ELR (cell line): ENCODE measurements around the gene MMP2.
A peak's percentile ranks its signal among the peaks of the same experiment; 100 is the strongest.

Source experiments
- DNase-seq: peaks from one replicate; pipeline ENCODE4 v3.0.0-alpha.2; 2015; ENCODE audit warnings: low read depth

Gene MMP2

GRCh38 chr16:55494994-55495421 lies 16.0 kb downstream of the MMP2 start:
- DNase-seq = peak; percentile 83

DNA sequence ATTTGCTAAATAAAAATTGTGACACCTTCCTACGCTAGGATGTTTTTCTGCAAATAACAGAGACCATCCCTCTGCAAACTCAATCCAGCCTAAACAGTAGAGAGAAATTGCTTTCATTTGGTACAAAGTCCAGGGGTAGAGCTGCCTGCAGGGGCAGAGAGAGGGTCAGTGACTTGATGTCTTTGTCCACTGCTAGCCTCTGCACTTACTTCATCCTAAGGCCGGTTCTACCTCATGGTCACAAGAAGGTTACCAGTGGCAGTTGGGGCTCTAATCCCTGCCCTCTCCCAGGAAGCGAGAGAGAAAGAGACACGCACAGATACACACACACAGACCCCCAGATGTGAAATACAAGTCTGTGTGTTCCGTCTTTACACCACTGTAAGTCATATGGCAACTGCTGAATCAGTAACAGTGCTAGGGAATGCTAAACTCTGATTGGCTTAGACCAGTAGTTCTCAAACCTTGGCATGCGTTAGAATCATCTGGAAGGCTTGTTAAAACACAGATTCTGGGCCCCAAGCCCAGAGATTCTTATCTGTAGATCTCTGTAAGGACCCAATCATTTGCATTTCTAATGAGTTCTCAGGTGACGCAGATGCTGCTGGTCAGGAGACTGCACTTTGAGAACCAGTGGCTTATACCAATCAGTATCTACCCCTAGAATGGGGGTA lies 16.8 kb downstream of the MMP2 start:
- DNase-seq = peak; percentile 46

GRCh38 chr16:55496509-55497145 lies 17.6 kb downstream of the MMP2 start:
- DNase-seq = no peak

DNA sequence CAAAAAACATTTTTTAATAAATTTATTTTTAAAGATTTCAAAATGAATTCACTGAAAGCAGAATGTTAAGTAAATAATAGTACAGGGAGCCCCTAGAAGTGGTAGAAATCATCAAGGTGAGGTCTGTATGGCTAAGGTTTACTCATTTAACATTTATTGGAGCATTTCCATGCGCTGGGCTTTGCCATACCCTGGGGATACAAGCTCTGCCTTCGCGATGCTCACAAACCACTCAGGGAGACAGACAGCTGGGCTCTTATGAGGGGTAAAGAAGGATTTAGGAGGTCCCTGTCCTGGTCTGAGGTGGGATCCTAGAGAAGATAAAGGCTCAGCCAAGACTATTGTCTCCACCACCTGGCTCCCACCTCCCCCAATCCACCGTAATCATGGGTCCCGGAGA lies 18.6 kb downstream of the MMP2 start:
- DNase-seq = no peak

DNA sequence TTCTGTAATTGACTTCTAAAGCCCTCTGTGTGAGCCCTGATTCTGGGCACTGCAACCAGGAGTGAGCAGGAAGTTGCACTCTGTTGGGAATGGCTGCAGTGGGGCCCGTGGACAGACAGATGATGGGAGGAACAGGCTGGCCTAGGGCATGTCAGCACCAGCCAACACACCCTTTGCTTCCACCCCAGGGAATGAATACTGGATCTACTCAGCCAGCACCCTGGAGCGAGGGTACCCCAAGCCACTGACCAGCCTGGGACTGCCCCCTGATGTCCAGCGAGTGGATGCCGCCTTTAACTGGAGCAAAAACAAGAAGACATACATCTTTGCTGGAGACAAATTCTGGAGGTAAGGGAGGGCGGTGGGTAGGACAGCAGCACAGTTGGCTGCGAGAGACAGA lies 19.1 kb downstream of the MMP2 start:
- DNase-seq = no peak

DNA sequence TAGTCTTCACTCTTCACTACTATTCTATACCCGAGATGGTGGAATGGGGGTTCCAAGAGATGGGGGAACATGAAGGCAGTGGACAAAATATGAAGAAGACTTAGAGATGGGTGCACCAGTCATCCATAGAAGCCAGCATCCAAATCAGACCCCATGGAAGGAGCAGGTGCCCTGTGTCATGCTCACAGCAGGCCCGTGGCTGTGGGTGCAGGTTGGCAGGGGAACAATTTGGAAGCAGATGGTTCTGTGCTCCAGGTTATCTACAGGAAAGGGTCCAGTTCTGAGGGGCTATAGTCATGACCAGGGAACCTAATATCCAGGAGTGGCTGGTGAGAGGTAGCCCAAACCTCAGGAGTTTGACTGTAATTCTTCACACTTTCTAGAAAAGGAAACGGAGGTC lies 20.3 kb downstream of the MMP2 start:
- DNase-seq = no peak

- DNase-seq = peak; percentile 98
These were observed 21.0 kb downstream of the MMP2 start for GRCh38 chr16:55499951-55500529.

DNA sequence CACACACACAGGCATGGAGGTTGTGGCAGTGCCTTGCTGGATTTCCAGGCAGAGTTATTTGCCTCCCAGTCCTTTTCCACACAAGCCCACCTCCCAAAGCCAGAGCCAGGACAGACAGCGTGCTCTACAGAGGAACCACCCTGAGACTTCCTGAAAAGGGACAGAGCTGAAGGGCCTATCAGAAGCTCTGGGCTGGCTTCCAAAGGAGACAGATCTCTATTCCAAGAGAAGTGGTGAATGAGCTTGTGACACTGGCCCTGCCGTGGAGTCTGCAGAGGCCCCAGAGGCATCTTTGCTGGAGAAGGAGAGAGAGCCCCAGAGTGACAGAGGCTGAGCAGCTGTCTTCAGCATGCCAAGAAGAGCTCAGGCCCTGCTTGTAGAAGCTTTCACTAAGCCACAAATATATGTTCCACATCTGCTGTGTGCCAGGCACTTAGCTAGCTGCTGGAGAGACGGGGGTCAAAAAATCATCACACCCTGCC lies 21.6 kb downstream of the MMP2 start:
- peak; percentile 52 for DNase-seq

DNA sequence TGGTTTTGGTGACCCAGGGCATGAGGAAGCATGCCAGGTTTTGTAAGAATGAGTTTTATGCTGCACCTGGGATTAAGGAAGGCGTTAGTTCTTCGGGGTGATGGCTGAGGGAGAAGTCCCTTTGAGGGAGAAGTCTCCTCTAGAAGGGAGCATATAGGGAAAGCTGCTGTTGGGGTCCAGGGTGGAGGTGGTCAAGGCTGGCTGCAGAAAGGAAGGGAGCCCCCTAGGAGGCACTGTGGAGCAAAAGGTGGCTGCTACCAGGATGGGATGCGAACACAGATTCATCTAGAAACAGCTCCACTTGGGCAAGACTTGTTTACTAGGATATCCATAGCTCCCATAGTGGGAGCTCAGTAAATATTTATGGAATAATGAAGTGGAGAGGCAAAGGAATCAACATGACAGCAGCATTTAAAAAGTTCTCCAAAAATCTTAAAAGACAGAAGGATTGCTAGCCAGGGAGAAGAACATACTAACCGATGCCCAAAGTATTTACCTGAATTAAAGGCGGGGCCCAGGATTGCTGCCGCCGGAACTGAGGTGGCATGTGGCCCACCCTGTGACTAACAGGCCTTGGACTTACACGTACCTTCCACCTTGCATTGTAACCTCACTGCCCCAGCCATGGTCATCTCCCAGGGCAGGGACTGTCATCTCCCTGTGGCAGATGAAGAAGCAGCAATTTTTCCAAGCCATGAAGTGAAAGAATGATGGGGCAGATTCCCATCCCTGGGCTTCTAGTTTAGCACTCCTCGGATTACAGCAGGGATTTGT lies 22.7 kb downstream of the MMP2 start:
- DNase-seq = peak; percentile 26

DNA sequence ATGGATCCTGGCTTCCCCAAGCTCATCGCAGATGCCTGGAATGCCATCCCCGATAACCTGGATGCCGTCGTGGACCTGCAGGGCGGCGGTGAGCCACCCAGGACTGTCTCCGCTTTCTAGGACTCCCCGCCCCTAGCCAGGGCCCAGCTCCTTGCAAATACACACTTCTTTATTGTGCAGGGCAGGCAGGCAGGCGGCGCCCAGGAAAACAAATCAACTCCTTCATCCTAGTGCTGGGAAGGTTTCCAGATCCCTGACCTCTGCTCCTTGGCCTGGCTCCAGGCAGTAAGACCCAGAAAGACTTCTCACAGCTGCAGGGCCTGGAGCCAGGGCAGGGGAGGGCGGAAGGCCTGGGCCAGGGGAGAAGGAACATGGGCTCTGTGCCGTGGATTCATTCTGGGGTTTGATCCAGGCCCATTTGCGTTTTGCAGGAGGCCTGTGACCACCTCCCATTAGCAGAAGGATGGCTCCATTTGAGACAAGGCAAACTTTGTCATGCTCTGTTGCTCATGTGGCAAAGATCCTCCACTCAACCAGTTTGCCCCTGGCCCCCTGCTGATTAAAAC lies 23.9 kb downstream of the MMP2 start:
- peak; percentile 57 for DNase-seq

- no peak for DNase-seq
These were observed 24.9 kb downstream of the MMP2 start for GRCh38 chr16:55503726-55504550.

DNA sequence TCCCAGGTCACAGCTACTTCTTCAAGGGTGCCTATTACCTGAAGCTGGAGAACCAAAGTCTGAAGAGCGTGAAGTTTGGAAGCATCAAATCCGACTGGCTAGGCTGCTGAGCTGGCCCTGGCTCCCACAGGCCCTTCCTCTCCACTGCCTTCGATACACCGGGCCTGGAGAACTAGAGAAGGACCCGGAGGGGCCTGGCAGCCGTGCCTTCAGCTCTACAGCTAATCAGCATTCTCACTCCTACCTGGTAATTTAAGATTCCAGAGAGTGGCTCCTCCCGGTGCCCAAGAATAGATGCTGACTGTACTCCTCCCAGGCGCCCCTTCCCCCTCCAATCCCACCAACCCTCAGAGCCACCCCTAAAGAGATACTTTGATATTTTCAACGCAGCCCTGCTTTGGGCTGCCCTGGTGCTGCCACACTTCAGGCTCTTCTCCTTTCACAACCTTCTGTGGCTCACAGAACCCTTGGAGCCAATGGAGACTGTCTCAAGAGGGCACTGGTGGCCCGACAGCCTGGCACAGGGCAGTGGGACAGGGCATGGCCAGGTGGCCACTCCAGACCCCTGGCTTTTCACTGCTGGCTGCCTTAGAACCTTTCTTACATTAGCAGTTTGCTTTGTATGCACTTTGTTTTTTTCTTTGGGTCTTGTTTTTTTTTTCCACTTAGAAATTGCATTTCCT lies 26.5 kb downstream of the MMP2 start:
- DNase-seq = no peak

GRCh38 chr16:55506083-55506482 lies 27.1 kb downstream of the MMP2 start:
- no peak for DNase-seq

GRCh38 chr16:55506708-55507107 lies 27.7 kb downstream of the MMP2 start:
- DNase-seq = no peak

GRCh38 chr16:55508271-55508921 lies 29.4 kb downstream of the MMP2 start:
- no peak for DNase-seq

- DNase-seq = peak; percentile 91
These were observed 30.2 kb downstream of the MMP2 start, which contains the start of gene LPCAT2 for GRCh38 chr16:55508941-55509931. Gene LPCAT2 (plus strand): TSS chr16:55509072. CDS start chr16:55509182, 110 bp downstream.

DNA sequence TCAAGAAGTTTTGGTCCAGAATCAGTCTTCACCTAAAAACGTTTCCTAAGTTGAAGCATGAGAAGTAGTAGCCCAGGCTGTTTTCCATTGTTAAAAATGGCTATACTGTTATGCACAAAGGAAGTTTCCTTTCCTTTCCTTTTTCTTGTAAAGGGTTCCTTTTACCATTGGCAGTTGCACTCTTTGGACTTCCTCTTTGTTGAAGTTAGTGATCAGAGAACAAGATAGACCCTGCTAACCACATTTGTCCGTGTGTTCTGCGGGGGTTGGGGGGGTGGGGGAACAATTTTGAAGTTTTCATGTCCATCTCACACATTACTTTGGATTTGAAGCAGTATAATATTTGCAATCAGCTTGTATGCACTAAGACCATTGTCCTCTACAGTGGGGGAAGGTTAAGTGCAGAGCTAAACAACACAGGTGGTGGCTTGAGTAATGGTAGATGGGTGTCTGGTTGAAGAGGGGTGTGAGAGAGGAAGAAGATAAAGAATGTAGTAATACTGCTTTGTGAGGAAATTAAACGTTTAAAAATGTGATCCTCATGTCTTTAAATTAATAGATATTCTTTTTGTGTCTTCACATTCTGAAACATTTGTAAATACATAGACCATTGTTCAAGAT lies 31.3 kb downstream of the MMP2 start:
- DNase-seq = no peak

DNA sequence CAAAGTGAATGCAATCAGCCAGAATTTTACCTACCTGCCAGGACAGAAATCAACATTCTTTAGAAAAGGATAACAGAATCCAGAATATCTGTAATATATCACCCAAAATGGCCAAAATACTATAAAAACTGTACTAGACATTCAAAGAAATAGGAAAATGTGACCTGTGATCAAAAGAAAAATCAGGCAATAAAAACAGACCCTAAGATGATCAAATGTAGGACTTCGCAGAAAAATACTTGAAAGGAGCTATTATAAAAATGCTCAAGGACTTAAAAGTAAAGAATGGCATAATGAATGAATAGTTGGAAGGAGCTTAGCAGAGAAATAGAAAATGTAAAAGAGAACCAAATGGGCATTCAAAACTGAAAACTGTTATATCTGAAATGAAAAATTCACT lies 33.9 kb downstream of the MMP2 start:
- DNase-seq = no peak
